ELF-1 (cell line): ENCODE results near the gene APAF1.
"Not testable (repeated sequence)": the region's sequence is repeated elsewhere in the genome, so short reads cannot be mapped to it uniquely, and the experiment has no call there.

Experiments
- DNase-seq: peaks from one replicate; pipeline ENCODE4 v3.0.0-alpha.2; 2016; ENCODE audit warnings: low read depth, low spot score

Gene APAF1

DNA sequence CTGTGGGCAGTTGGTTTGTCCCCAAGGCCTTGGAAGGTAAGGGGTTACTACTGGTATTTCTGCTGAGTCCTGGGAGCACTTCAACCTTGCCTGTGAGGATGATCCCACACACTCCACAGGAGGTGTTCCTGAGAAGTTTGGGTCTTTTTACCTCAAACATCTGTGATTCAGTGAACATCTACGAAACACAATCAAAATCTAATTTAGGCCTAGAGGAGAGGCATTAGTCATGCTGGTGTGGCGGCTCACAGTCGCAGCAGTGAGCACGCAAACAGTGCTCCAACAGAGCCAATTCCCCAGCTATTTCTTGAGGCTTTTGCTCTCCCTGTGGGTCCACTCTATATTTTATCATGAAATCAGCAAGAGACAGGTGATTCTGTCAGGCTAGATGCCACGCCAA is 107.6 kb downstream of the APAF1 start:
- no peak for DNase-seq

- DNase-seq: no peak
These were observed 109.0 kb downstream of the APAF1 start for GRCh38 chr12:98754095-98754494.

DNA sequence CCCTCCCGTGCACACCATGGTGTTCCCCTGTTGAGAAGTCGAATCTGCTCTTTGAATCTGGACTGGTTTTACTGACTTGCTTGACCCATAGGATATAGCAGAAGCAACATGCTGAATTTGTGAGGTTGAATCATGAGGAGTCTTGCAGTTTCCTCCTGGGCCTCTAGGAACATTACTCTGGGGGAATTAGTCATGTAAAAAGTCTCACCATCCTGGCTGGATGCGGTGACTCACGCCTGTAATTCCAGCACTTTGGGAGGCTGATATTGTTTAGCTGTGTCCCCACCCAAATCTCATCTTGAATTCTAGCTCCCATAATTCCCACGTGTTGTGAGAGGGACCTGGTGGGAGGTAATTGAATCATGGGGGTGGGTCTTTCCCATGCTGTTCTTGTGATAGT is 110.8 kb downstream of the APAF1 start:
- DNase-seq: not testable (repeated sequence)

DNA sequence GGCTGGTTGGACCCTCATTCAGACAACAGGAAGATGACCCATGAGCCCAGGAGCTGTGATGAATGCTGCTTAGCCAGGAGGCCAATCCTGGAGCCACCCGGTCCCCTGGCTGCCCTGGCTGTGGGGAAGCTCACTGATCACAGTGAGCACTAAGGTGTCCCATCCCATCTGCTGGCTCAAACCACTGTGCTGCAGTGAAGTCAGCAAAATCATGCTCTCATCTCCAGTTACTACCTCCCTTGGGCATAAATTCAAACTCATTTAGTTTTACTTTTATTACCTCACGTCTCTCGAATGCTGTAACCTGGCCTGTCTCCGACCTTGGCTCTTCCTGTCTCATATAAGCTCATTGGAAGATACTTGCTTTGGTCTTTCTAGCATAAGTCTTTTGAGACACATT is 112.4 kb downstream of the APAF1 start:
- no peak for DNase-seq

DNA sequence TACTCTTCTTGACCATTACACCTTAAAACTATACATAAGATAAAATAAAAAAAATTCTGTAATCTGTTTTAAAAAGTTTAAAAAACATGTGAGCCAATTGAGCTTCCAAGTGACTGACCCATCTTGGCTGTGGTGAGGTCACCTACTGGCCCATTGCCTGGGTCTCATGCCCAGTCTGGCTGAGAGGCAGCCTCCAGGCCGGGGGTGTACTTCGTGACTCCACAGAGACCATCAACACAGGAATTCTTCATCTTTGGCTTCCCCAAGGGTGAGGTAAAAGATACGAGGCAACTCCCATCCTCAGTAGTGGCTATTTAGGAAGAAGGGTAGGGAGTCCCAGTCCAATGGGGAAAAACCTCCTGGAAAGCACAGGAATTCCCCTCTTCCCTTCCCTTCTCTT is 113.2 kb downstream of the APAF1 start:
- no peak for DNase-seq

DNA sequence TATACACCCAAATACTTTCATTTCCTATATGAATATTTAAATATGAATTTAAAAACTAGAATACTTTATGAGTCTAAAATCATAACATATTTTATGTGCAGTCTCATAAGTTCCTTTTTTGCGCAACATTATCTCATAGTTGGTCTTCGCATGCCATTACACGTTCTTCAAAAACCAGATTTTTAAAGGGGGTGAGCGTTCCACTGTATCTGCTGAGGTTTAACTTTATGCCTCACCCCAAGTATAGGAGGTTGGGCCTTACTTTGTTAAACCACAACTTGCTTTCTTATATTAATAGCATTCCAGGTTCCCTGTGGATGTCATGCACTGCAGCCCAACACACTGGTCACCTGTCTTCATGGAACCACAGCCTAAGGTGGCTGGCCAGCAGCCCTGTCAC is 118.6 kb downstream of the APAF1 start:
- no peak for DNase-seq

DNA sequence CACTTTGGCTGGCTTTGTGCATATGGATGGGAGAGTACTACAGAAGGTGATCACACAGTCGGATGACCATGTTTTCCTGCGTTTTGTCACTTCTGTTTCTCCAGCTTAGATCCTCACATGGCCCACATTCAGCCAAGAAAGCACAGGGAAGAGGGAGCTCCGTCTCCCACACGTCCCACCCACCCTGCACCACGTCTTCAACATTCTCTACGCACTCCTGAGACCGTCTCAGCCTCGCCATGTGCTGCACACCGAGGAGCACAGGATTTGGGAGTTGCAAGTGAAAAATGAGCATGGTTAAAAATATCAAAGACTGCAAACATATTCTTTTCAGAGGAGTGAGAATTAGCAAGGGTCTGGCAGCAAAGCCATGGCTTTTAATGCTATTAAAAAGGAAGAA is 122.2 kb downstream of the APAF1 start:
- no peak for DNase-seq

GRCh38 chr12:98769068-98769467 is 124.0 kb downstream of the APAF1 start:
- no peak for DNase-seq

GRCh38 chr12:98770230-98770629 is 125.1 kb downstream of the APAF1 start:
- no peak for DNase-seq

GRCh38 chr12:98771811-98772752 is 127.0 kb downstream of the APAF1 start:
- DNase-seq: no peak

- DNase-seq: no peak
These were observed 127.7 kb downstream of the APAF1 start for GRCh38 chr12:98772818-98773217.

DNA sequence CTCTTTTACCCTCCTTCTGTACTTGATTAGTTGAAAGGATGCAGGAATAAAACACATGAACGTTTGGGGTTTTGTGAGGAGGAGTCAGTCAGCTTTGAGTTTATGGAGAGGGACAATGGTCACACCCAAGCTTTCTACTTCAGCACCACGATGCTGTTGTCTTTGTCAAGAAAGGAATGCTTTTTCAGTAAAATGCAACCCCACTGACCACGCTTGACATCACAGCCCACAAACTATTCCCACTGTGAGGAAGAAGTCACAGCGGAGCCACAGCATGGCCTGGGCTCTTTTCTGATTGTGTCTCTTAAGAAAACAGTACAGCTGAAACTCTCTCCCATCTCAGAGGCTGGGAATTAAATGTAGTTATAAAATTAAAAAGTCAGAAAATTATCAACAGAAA is 135.2 kb downstream of the APAF1 start:
- DNase-seq: no peak

DNA sequence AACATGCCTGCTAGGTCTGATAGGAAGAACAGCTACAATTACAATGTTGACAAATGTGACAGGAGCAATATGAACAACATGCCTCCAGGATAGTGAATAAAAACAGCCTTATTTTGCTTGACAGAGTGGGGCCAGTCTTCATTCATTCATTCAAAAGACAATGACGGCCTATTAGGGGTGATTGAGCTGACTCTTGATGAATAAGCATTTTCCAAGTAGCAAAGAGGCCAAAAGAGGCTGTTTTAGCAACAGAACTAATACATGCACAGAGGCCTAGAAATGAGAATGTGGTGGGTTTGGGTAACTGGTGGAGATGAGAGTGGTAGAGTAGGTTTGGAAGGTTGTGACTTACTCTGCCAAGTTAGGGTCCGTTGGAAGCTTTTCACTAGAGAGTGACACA is 138.3 kb downstream of the APAF1 start:
- DNase-seq: no peak
